OCI-LY1 (cell line): ENCODE measurements around the gene TCL1B.
A peak's percentile ranks its signal among the peaks of the same experiment; 100 is the strongest.

ENCODE experiments used
- H2AFZ ChIP-seq: fragments of 200-600 bp; sonication (generic), shearing (Covaris generic); 2 replicates; pipeline ENCODE4 v1.6.0; 2014; ENCODE audit warnings: antibody characterized with exemption, mild to moderate bottlenecking, low read length
- H3F3A ChIP-seq: fragments of 200-600 bp; sonication (generic), shearing (Covaris generic); 2 replicates; pipeline ENCODE4 v1.6.0; 2014; ENCODE audit warnings: mild to moderate bottlenecking, antibody characterized with exemption, low read length, moderate library complexity; ENCODE audit not compliant: insufficient read depth
- H3K27ac ChIP-seq: fragments of 200-600 bp; sonication (generic); 2 replicates; pipeline ENCODE4 v1.5.1; 2014; ENCODE audit warnings: low read length, mixed run types, mild to moderate bottlenecking, low read depth; ENCODE audit not compliant: poor library complexity, severe bottlenecking
- H3K27me3 ChIP-seq: fragments of 200-600 bp; sonication (generic); 2 replicates; pipeline ENCODE4 v1.6.0; 2014; ENCODE audit warnings: antibody characterized with exemption, mild to moderate bottlenecking, low read length, moderate library complexity; ENCODE audit not compliant: insufficient read depth
- H3K36me3 ChIP-seq: fragments of 200-600 bp; sonication (generic); 2 replicates; pipeline ENCODE4 v1.6.1; 2014; ENCODE audit warnings: mild to moderate bottlenecking, antibody characterized with exemption, low read length, moderate library complexity, mixed read lengths; ENCODE audit not compliant: insufficient read depth
- H3K4me1 ChIP-seq: fragments of 200-600 bp; sonication (generic); 2 replicates; pipeline ENCODE4 v1.5.1; 2014; ENCODE audit warnings: mild to moderate bottlenecking, low read length, moderate library complexity; ENCODE audit not compliant: insufficient read depth, severe bottlenecking
- H3K4me2 ChIP-seq: fragments of 200-600 bp; sonication (generic), shearing (Covaris generic); 2 replicates; pipeline ENCODE4 v1.6.1; 2014; ENCODE audit warnings: low read length
- H3K4me3 ChIP-seq: fragments of 200-600 bp; sonication (generic); 2 replicates; pipeline ENCODE4 v1.5.1; 2014; ENCODE audit warnings: low read length, low read depth, mild to moderate bottlenecking, mixed read lengths; ENCODE audit not compliant: poor library complexity, severe bottlenecking
- H3K79me2 ChIP-seq: fragments of 200-600 bp; shearing (Covaris generic); 2 replicates; pipeline ENCODE4 v1.6.1; 2016; ENCODE audit warnings: mixed run types, low read length, mixed read lengths; ENCODE audit not compliant: insufficient read depth
- H3K9ac ChIP-seq: fragments of 200-600 bp; sonication (generic), shearing (Covaris generic); 2 replicates; pipeline ENCODE4 v1.6.1; 2014; ENCODE audit warnings: mild to moderate bottlenecking, low read length, mixed read lengths
- H3K9me2 ChIP-seq: fragments of 200-600 bp; sonication (generic), shearing (Covaris generic); 2 replicates; pipeline ENCODE4 v1.6.1; 2014; ENCODE audit warnings: low read depth, mild to moderate bottlenecking, low read length, mixed read lengths
- H3K9me3 ChIP-seq: fragments of 200-600 bp; shearing (Covaris generic); 2 replicates; pipeline ENCODE4 v1.6.1; 2014; ENCODE audit warnings: low read length, mixed read lengths
- H4K20me1 ChIP-seq: fragments of 200-600 bp; sonication (generic), shearing (Covaris generic); 2 replicates; pipeline ENCODE4 v1.6.0; 2016; ENCODE audit warnings: mild to moderate bottlenecking, low read length; ENCODE audit not compliant: insufficient read depth
- EZH2 ChIP-seq: fragments of 200-600 bp; sonication (generic), shearing (Covaris generic); IDR thresholded peaks from 2 replicates; pipeline ENCODE4 v1.8.0; 2017; ENCODE audit warnings: borderline replicate concordance, mixed run types, mild to moderate bottlenecking, antibody characterized with exemption, low read length, moderate library complexity, mixed read lengths
- TF ChIP-seq, protein P1 (sequence below): fragments of 200-600 bp; sonication (generic), shearing (Covaris generic); IDR thresholded peaks from 2 replicates; pipeline ENCODE4 v1.5.1; 2017; ENCODE audit warnings: mild to moderate bottlenecking, antibody characterized with exemption, low read length, moderate library complexity, mixed read lengths

The TCL1B gene, protein sequence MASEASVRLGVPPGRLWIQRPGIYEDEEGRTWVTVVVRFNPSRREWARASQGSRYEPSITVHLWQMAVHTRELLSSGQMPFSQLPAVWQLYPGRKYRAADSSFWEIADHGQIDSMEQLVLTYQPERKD

DNA sequence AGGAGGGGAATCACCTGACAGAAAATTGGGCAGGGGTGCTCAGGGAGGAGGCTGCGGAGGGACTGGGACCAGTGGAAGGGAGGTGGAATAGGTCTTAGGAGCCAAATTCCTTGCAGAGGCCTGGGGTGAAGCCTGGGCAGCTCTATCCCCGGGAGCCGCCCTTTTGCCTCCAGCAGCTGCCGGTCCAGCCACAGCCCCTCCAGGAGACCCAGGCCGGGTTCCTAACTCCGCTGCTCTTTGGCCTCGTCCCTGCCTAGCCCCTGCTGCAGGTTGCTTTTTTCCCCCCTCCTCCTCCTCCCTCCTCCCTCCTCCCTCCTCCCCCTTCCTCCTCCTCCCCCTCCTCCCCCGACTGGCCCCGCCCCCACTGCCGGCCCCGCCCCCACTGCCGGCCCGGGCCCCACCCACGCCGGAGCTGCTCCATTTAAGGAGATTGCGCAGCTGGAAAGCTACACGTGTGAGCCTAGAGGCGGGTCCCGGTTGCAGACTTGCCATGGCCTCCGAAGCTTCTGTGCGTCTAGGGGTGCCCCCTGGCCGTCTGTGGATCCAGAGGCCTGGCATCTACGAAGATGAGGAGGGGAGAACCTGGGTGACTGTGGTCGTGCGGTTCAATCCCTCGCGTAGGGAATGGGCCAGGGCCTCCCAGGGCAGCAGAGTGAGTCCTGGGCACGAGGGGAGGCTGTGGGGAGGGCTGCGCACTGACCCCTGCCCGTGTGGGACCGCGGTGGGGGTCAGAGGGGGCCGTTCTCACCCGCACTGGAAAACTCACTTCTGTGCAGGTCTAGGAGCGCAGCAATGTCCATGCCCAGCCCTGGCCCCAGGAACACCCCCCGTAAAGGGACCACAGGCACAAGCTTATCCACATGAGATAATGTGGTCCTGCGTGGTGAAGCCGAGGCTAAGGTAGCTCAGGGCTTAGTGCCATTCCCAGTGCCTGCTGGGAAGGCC, at the start of gene TCL1B:
Gene TCL1B, plus strand, starts transcription at position 449 of the 945 bp plus-strand sequence. Its CDS starts 42 bp downstream, at position 491.
- Histone ChIP-seq H3K4me3 (peak within 1 kb of the TSS; percentile 81), H3K4me1 (peaks cover 78% of the 10 kb centered on the region), H3K4me2 (peak within 1 kb of the TSS; percentile 95), H2AFZ (no peak within 1 kb of the TSS), H3K9ac (peak within 1 kb of the TSS; percentile 87), H3K79me2 (peaks cover 36% of the 10 kb centered on the region), H3K27me3 (no peaks in the 10 kb centered on the region), H3K9me2 (no peaks in the 10 kb centered on the region), H3F3A (peaks cover 4% of the 10 kb centered on the region; the same call in 1 of the 2 replicates), H3K27ac (peak within 1 kb of the TSS; percentile 97), H3K9me3 (no peaks in the 10 kb centered on the region), H4K20me1 (no peaks in the 10 kb centered on the region), H3K36me3 (peaks cover 46% of the 10 kb centered on the region)
- TF ChIP-seq, protein P1, sequence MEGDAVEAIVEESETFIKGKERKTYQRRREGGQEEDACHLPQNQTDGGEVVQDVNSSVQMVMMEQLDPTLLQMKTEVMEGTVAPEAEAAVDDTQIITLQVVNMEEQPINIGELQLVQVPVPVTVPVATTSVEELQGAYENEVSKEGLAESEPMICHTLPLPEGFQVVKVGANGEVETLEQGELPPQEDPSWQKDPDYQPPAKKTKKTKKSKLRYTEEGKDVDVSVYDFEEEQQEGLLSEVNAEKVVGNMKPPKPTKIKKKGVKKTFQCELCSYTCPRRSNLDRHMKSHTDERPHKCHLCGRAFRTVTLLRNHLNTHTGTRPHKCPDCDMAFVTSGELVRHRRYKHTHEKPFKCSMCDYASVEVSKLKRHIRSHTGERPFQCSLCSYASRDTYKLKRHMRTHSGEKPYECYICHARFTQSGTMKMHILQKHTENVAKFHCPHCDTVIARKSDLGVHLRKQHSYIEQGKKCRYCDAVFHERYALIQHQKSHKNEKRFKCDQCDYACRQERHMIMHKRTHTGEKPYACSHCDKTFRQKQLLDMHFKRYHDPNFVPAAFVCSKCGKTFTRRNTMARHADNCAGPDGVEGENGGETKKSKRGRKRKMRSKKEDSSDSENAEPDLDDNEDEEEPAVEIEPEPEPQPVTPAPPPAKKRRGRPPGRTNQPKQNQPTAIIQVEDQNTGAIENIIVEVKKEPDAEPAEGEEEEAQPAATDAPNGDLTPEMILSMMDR, result no peak
- TF ChIP-seq EZH2, result no peak

DNA sequence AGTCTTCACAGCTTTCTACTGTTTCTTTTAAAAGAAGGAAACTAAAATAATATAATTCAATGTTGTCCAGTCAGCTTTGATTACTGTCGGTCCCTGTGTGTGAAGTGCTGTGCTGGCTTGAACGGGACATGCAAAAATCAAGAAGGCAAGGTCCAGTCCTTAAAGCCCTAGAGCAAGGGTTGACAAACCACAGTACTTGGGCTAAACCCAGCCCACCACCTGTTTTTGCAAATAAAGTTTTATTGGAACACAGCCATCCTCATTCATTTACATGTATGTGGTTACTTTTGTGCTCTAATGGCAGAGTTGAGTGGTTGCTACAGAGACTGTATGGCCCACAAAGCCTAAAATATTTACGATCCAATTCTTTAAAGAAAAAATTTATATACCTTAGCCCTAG, 41.2 kb upstream of the TCL1B start:
- Histone ChIP-seq H3K9me2 (no peaks in the 10 kb centered on the region), H3F3A (no peaks in the 10 kb centered on the region), H3K79me2 (no peaks in the 10 kb centered on the region), H4K20me1 (no peaks in the 10 kb centered on the region), H3K27ac (peak overlapping the region; percentile 79), H3K4me1 (peaks cover 26% of the 10 kb centered on the region), H3K4me2 (peak overlapping the region; percentile 11; the same call in 1 of the 2 replicates), H2AFZ (no peak overlapping the region), H3K4me3 (no peak overlapping the region), H3K9ac (no peak overlapping the region; the same call in 1 of the 2 replicates), H3K36me3 (peaks cover 72% of the 10 kb centered on the region), H3K9me3 (no peaks in the 10 kb centered on the region), H3K27me3 (no peaks in the 10 kb centered on the region)
- TF ChIP-seq, protein P1, result no peak
- no peak for TF ChIP-seq EZH2

DNA sequence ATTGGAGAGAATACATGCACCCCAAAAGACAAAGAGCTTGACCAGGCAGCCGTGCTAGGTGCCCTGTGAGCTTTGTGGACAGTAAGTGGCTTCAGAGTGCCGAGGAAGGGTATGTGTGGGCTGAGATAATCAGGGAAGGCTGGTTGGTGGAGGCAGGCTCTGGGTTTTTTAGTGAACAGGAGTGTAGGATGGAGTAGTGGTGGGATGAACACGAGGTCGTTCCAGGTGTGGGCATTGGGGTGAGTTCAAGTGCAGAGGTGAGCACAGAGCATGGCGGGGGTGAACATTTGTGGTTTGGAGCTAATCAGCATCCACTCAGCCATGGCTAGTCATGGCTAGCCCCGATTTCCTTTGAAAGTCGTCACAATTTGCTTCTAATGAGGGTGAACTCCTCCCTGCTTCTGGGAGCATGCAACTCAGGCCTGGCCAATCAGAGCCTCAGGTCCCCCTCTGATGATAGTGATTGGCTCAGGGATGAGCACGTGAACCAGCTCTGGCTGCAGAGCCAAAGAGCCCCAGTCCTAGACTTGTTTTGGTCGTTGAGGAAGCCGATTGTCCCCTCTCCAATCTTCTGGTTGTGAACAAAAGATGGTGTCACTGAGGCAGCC, 40.7 kb upstream of the TCL1B start:
- no peak overlapping the region for H3K4me2 ChIP-seq
- no peak overlapping the region for H3K9ac ChIP-seq
- no peaks in the 10 kb centered on the region for H3K9me2 ChIP-seq
- H2AFZ ChIP-seq, result no peak overlapping the region
- no peaks in the 10 kb centered on the region for H3F3A ChIP-seq
- H3K9me3 ChIP-seq, result no peaks in the 10 kb centered on the region
- peaks cover 28% of the 10 kb centered on the region for H3K4me1 ChIP-seq
- H3K27ac ChIP-seq, result peak overlapping the region; percentile 79
- H3K36me3 ChIP-seq, result peaks cover 67% of the 10 kb centered on the region
- H3K79me2 ChIP-seq, result no peaks in the 10 kb centered on the region
- no peak overlapping the region for H3K4me3 ChIP-seq
- no peak for TF ChIP-seq EZH2
- TF ChIP-seq, protein P1, result no peak
- no peaks in the 10 kb centered on the region for H3K27me3 ChIP-seq
- H4K20me1 ChIP-seq, result no peaks in the 10 kb centered on the region
